H9 (cell line): ENCODE measurements around the gene OSBP2. TPM values are rescaled to one million over a fixed set of nuclear protein-coding genes. Genes with fewer than 3 reads are reported as not detected.
"Not testable (repeated sequence)": the region's sequence is repeated elsewhere in the genome, so short reads cannot be mapped to it uniquely, and the experiment has no call there.

ENCODE experiments used
- DNase-seq: peaks from one replicate; pipeline ENCODE4 v3.0.0-alpha.2; 2017
- H2AFZ ChIP-seq: one replicate; pipeline ENCODE4 v1.6.1; 2013; ENCODE audit warnings: mild to moderate bottlenecking, low read length, control low read depth, moderate library complexity
- H2AK5ac ChIP-seq: 2 replicates; pipeline ENCODE4 v1.6.1; 2013; ENCODE audit warnings: low read length, control low read depth, mixed read lengths; ENCODE audit not compliant: insufficient read length
- H2BK120ac ChIP-seq: one replicate; pipeline ENCODE4 v1.6.1; 2013; ENCODE audit warnings: low read depth, mild to moderate bottlenecking, low read length, control low read depth, inconsistent platforms; ENCODE audit not compliant: poor library complexity, severe bottlenecking
- H2BK12ac ChIP-seq: 2 replicates; pipeline ENCODE4 v1.6.1; 2013; ENCODE audit warnings: low read length, control low read depth, mixed read lengths, low read depth; ENCODE audit not compliant: insufficient read length
- H2BK15ac ChIP-seq: 2 replicates; pipeline ENCODE4 v1.6.1; 2013; ENCODE audit warnings: low read depth, low read length, control low read depth
- H2BK20ac ChIP-seq: one replicate; pipeline ENCODE4 v1.6.1; 2013; ENCODE audit warnings: low read depth, mild to moderate bottlenecking, low read length, control low read depth, inconsistent platforms; ENCODE audit not compliant: poor library complexity, severe bottlenecking
- H2BK5ac ChIP-seq: 2 replicates; pipeline ENCODE4 v1.6.1; 2013; ENCODE audit warnings: low read length, control low read depth, mixed read lengths; ENCODE audit not compliant: insufficient read length
- H3K14ac ChIP-seq: 2 replicates; pipeline ENCODE4 v1.6.1; 2013; ENCODE audit warnings: low read length, control low read depth; ENCODE audit not compliant: insufficient read depth
- H3K18ac ChIP-seq: 2 replicates; pipeline ENCODE4 v1.6.1; 2013; ENCODE audit warnings: low read depth, mild to moderate bottlenecking, mixed read lengths, low read length, control low read depth; ENCODE audit not compliant: insufficient read length
- H3K23ac ChIP-seq: 2 replicates; pipeline ENCODE4 v1.6.1; 2013; ENCODE audit warnings: low read length, control low read depth, mixed read lengths, low read depth; ENCODE audit not compliant: insufficient read length
- H3K23me2 ChIP-seq: 2 replicates; pipeline ENCODE4 v1.6.1; 2013; ENCODE audit warnings: low read depth, mild to moderate bottlenecking, mixed read lengths, low read length, control low read depth; ENCODE audit not compliant: insufficient read length, poor library complexity, severe bottlenecking
- H3K27ac ChIP-seq: 2 replicates; pipeline ENCODE4 v1.5.1; 2013; ENCODE audit warnings: low read length, control low read depth, mixed read lengths, low read depth; ENCODE audit not compliant: insufficient read length
- H3K27me3 ChIP-seq: 2 replicates; pipeline ENCODE4 v1.6.1; 2013; ENCODE audit warnings: low read length, control low read depth, inconsistent platforms; ENCODE audit not compliant: insufficient read depth
- H3K4ac ChIP-seq: 2 replicates; pipeline ENCODE4 v1.6.1; 2013; ENCODE audit warnings: low read depth, mild to moderate bottlenecking, control low read depth, inconsistent platforms, low read length, moderate library complexity
- H3K4me1 ChIP-seq: 2 replicates; pipeline ENCODE4 v1.6.1; 2013; ENCODE audit warnings: low read length, control low read depth, inconsistent platforms; ENCODE audit not compliant: insufficient read depth
- H3K4me2 ChIP-seq: 2 replicates; pipeline ENCODE4 v1.6.1; 2013; ENCODE audit warnings: low read length, control low read depth, mixed read lengths; ENCODE audit not compliant: insufficient read length, insufficient read depth
- H3K56ac ChIP-seq: 2 replicates; pipeline ENCODE4 v1.6.1; 2013; ENCODE audit warnings: low read depth, mild to moderate bottlenecking, mixed read lengths, low read length, control low read depth; ENCODE audit not compliant: insufficient read length
- H3K79me1 ChIP-seq: 2 replicates; pipeline ENCODE4 v1.6.1; 2013; ENCODE audit warnings: low read depth, mild to moderate bottlenecking, moderate library complexity, low read length, control low read depth, inconsistent platforms; ENCODE audit not compliant: insufficient read depth, poor library complexity, severe bottlenecking
- H3K79me2 ChIP-seq: 2 replicates; pipeline ENCODE4 v1.6.1; 2013; ENCODE audit warnings: low read length, control low read depth, inconsistent platforms; ENCODE audit not compliant: insufficient read depth
- H3K9ac ChIP-seq: 2 replicates; pipeline ENCODE4 v1.6.1; 2013; ENCODE audit warnings: low read length, control low read depth, mixed read lengths; ENCODE audit not compliant: insufficient read length; ENCODE audit errors: extremely low read depth
- H3K9me3 ChIP-seq: one replicate; pipeline ENCODE4 v1.6.1; 2013; ENCODE audit warnings: low read depth, low read length, inconsistent platforms; ENCODE audit not compliant: control insufficient read depth
- H3T11ph ChIP-seq: one replicate; pipeline ENCODE4 v1.6.1; 2013; ENCODE audit warnings: mild to moderate bottlenecking, low read length, control low read depth, inconsistent platforms
- H4K20me1 ChIP-seq: one replicate; pipeline ENCODE4 v1.6.1; 2013; ENCODE audit not compliant: control insufficient read depth, insufficient read length, insufficient read depth
- H4K5ac ChIP-seq: 2 replicates; pipeline ENCODE4 v1.6.1; 2013; ENCODE audit warnings: low read depth, mild to moderate bottlenecking, mixed read lengths, low read length, control low read depth; ENCODE audit not compliant: insufficient read length
- H4K8ac ChIP-seq: replicated peaks from 2 replicates; pipeline ENCODE4 v1.6.1; 2013; ENCODE audit warnings: low read length, control low read depth, mixed read lengths, low read depth; ENCODE audit not compliant: insufficient read length
- H4K91ac ChIP-seq: 2 replicates; pipeline ENCODE4 v1.6.1; 2013; ENCODE audit warnings: low read depth, mild to moderate bottlenecking, moderate library complexity, mixed read lengths, low read length, control low read depth; ENCODE audit not compliant: insufficient read length
- H3K27ac Mint-ChIP-seq, 3 experiments: 2 replicates in 2 of 3; 3 replicates in 1 of 3; pipeline ENCODE4 v1.8.0; 2020 to 2021; ENCODE audit warnings: mixed read lengths in 3 of 3, mild to moderate bottlenecking in 1 of 3, moderate library complexity in 1 of 3
- H3K27me3 Mint-ChIP-seq: 2 replicates; pipeline ENCODE4 v1.8.0; 2021; ENCODE audit warnings: low read depth, mild to moderate bottlenecking, moderate library complexity, mixed read lengths
- H3K36me3 Mint-ChIP-seq, 3 experiments: 2 replicates in 2 of 3; 3 replicates in 1 of 3; pipeline ENCODE4 v1.8.0; 2020 to 2021; ENCODE audit warnings: low read depth in 3 of 3, mixed read lengths in 3 of 3; ENCODE audit not compliant: insufficient read depth in 1 of 3
- H3K4me1 Mint-ChIP-seq, 2 experiments: 2 replicates each; pipeline ENCODE4 v1.8.0; 2020; ENCODE audit warnings: mixed read lengths in 2 of 2
- H3K4me3 Mint-ChIP-seq, 2 experiments: 2 replicates in 1 of 2; 3 replicates in 1 of 2; pipeline ENCODE4 v1.8.0; 2020 to 2021; ENCODE audit warnings: mild to moderate bottlenecking in 2 of 2, mixed read lengths in 2 of 2, moderate library complexity in 1 of 2
- H3K9me3 Mint-ChIP-seq, 2 experiments: 2 replicates in 1 of 2; 3 replicates in 1 of 2; pipeline ENCODE4 v1.8.0; 2020; ENCODE audit warnings: mild to moderate bottlenecking in 2 of 2, mixed read lengths in 2 of 2, moderate library complexity in 1 of 2
- WGBS: extraction: QIAGEN DNeasy Blood & Tissue Kit; methylation state at CpG from one replicate; pipeline ENCODE4 v1.1.7; 2013; ENCODE audit warnings: missing lambda C conversion rate, low lambda C conversion rate, mixed read lengths; ENCODE audit not compliant: insufficient read length; ENCODE audit errors: extremely low coverage; 5-methylcytosine and 5-hydroxymethylcytosine counted together
- total RNA-seq: library from RNA; stranded (reverse); gene quantifications from 2 replicates; pipeline ENCODE4 v1.2.1, GENCODE V29; 2021
- TF ChIP-seq, protein P1 (sequence below): fragments of 200-600 bp; sonication (generic); conservative IDR thresholded peaks from 3 replicates; pipeline ENCODE4 v1.8.0; 2021; ENCODE audit warnings: antibody characterized with exemption, mild to moderate bottlenecking

The OSBP2 gene
- total RNA-seq, 1 experiment from 2014 or later = 3.4 TPM

DNA sequence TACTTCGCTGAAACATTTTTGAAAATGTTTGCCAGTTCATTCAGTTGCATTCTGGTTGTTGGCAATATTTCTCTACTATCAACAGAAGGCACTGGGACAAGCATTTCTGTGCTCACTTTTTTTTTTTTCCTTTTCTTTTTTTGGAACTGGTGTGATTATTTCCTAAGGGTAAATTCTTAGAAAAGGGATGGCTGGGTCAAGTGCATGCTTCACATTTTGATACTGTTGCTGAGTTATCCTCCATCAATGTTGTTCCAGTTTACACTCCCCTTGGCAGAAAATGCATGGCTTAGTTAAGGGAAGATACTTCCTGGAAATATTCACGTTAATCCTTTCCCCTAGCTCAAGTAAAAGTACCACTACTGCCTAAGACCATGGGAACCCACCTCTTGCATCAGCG lies 81.8 kb downstream of the OSBP2 start:
- Histone ChIP-seq H4K5ac (no peak overlapping the region), H3K14ac (no peak overlapping the region), H3K79me1 (no peaks in the 10 kb centered on the region), H3K4ac (no peak overlapping the region), H4K8ac (no peak overlapping the region), H3K18ac (no peak overlapping the region), H3K79me2 (no peaks in the 10 kb centered on the region), H2BK120ac (no peak overlapping the region), H3K4me1 (no peaks in the 10 kb centered on the region), H3K27ac (no peak overlapping the region), H3K27me3 (no peaks in the 10 kb centered on the region), H3K9me3 (no peaks in the 10 kb centered on the region), H2BK5ac (no peak overlapping the region), H3K4me2 (no peak overlapping the region), H3K23me2 (no peaks in the 10 kb centered on the region), H3T11ph (no peak overlapping the region), H3K56ac (no peak overlapping the region), H2BK20ac (no peak overlapping the region), H2BK12ac (no peak overlapping the region), H3K23ac (no peak overlapping the region), H2BK15ac (no peak overlapping the region), H2AFZ (no peak overlapping the region), H4K20me1 (no peaks in the 10 kb centered on the region), H4K91ac (no peak overlapping the region), H3K9ac (no peak overlapping the region), H2AK5ac (no peak overlapping the region)
- DNase-seq = no peak
- H3K27me3 Mint-ChIP-seq = no peaks in the 10 kb centered on the region
- H3K27ac Mint-ChIP-seq = no peak overlapping the region
- no CpG with 5 or more reads among the region's 3 CpGs for WGBS
- no peak overlapping the region for H3K4me3 Mint-ChIP-seq
- H3K4me1 Mint-ChIP-seq = peaks cover 3 to 6% of the 10 kb centered on the region in 2 experiments; a peak in 3 of 4 replicates
- H3K9me3 Mint-ChIP-seq = no peaks in the 10 kb centered on the region
- H3K36me3 Mint-ChIP-seq = no peaks in the 10 kb centered on the region
- TF ChIP-seq, protein P1, sequence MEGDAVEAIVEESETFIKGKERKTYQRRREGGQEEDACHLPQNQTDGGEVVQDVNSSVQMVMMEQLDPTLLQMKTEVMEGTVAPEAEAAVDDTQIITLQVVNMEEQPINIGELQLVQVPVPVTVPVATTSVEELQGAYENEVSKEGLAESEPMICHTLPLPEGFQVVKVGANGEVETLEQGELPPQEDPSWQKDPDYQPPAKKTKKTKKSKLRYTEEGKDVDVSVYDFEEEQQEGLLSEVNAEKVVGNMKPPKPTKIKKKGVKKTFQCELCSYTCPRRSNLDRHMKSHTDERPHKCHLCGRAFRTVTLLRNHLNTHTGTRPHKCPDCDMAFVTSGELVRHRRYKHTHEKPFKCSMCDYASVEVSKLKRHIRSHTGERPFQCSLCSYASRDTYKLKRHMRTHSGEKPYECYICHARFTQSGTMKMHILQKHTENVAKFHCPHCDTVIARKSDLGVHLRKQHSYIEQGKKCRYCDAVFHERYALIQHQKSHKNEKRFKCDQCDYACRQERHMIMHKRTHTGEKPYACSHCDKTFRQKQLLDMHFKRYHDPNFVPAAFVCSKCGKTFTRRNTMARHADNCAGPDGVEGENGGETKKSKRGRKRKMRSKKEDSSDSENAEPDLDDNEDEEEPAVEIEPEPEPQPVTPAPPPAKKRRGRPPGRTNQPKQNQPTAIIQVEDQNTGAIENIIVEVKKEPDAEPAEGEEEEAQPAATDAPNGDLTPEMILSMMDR = no peak

DNA sequence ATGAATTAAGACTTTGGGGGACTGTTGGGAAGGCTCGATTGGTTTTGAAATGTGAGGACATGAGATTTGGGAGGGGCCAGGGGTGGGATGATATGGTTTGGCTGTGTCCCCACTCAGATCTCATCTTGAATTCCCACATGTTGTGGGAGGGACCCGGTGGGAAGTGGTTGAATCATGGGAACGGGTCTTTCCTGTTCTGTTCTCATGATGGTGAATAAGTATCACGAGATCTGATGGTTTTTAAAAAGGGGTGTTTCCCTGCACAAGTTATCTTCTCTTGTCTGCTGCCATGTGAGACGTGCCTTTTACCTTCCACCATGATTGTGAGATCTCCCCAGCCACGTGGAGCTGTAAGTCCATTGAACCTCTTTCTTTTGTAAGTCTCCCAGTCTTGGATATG lies 82.5 kb downstream of the OSBP2 start:
- H4K20me1 ChIP-seq, H3K56ac ChIP-seq, H3K27ac ChIP-seq, H2AFZ ChIP-seq, DNase-seq, H3K27me3 Mint-ChIP-seq, H3K4me2 ChIP-seq, H3K36me3 Mint-ChIP-seq, H3K9me3 ChIP-seq, H2AK5ac ChIP-seq, H4K8ac ChIP-seq, H3K79me2 ChIP-seq, H2BK15ac ChIP-seq, H3K79me1 ChIP-seq, H2BK12ac ChIP-seq, H4K91ac ChIP-seq, H3K4me1 Mint-ChIP-seq, H3K9me3 Mint-ChIP-seq, H2BK120ac ChIP-seq, H3T11ph ChIP-seq, H3K23me2 ChIP-seq, H3K9ac ChIP-seq, H3K4me1 ChIP-seq, H3K18ac ChIP-seq, H3K4ac ChIP-seq, H3K14ac ChIP-seq, H3K27ac Mint-ChIP-seq, H3K23ac ChIP-seq, H2BK20ac ChIP-seq, H3K4me3 Mint-ChIP-seq, H2BK5ac ChIP-seq, H4K5ac ChIP-seq, H3K27me3 ChIP-seq: not testable (repeated sequence)
- WGBS = no CpG with 5 or more reads among the region's 6 CpGs
